Stimulated activated naive B cell treated with anti-CD40 and anti-IgM and Interleukin-4, amounts not matched to agents 10 μg/mL and 1 μg/mL and 100 μg/mL, for 72 hours (primary cell): ENCODE data around the gene GNG13.
A peak's percentile ranks its signal among the peaks of the same experiment; 100 is the strongest.

Experiments used
- ATAC-seq, 2 donors: fragments of 150-1000 bp; cut with Tn5 transposase; replicated peaks; 2 replicates each; pipeline ENCODE4 v1.10.0; 2021; ENCODE audit warnings: moderate library complexity in 1 of 2
- DNase-seq: peaks from one replicate; pipeline ENCODE4 v3.0.0; 2021
- H3K27ac Mint-ChIP-seq: one replicate; pipeline ENCODE4 v1.8.0; 2022; ENCODE audit warnings: mild to moderate bottlenecking, mixed read lengths
- H3K27me3 Mint-ChIP-seq, 2 donors: one replicate each; pipeline ENCODE4 v1.8.0; 2022; ENCODE audit warnings: mixed read lengths in 2 of 2
- H3K36me3 Mint-ChIP-seq, 2 donors: one replicate each; pipeline ENCODE4 v1.8.0; 2022; ENCODE audit warnings: mixed read lengths in 2 of 2, mild to moderate bottlenecking in 1 of 2
- H3K4me1 Mint-ChIP-seq, 2 donors: one replicate each; pipeline ENCODE4 v1.8.0; 2022; ENCODE audit warnings: mixed read lengths in 2 of 2, mild to moderate bottlenecking in 1 of 2
- H3K4me3 Mint-ChIP-seq, 2 donors: one replicate each; pipeline ENCODE4 v1.8.0; 2022; ENCODE audit warnings: mild to moderate bottlenecking in 2 of 2, mixed read lengths in 2 of 2, moderate library complexity in 1 of 2
- H3K9me3 Mint-ChIP-seq, 2 donors: one replicate each; pipeline ENCODE4 v1.8.0; 2022; ENCODE audit warnings: mixed read lengths in 2 of 2, mild to moderate bottlenecking in 1 of 2

GNG13 gene, protein sequence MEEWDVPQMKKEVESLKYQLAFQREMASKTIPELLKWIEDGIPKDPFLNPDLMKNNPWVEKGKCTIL

DNA sequence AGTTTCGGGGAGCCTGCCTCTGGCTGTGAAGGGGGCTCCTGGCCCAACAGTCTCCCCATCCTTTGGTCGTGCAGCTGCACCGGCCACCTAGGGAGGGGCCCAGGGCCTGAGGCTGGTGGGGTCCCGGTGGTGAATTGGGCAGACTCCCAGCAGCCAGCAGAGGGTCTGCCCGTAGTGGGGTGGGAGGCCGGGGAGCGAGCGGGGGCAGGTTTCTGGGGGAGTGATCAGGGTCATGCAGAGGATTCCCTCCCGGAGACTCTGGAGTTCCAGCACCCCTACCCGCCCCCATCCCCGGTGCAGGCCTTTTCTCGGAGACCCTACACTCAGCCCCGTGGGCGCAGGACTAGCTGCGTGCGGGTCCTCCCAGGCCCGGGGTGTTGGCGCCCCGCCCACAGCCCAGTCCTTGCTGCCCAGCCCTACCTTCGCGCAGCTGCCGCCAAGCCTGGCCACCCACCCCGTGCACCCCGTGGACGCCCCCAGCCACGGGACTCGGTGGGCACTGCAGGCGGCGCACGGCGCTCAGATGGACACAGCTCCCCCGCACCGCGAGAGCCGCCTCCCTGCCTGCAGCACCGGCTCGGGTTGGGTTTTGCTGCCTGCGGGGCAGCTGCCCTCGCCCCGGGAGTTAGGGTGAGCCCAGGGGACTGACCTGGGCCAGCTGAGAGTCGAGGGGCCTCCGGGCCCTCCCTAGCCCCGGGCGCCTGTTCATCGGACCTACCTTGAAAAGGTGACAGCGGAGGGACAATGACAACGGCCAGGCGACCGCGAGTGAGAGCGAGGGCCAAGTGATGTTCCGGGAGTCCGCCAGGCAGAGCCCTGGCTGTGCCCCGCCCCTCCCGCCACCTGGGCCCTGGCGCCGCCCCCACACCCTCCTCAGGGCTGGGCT is at the start of gene GNG13:
TSS of gene GNG13 (minus strand) at position 787 of the 886 bp plus-strand sequence. CDS start 1,657 bp downstream, outside the sequence.
- peaks cover 4 to 5% of the 10 kb centered on the region in 2 donors for H3K9me3 Mint-ChIP-seq
- peaks cover 15 to 49% of the 10 kb centered on the region in 2 donors for H3K27me3 Mint-ChIP-seq
- H3K4me1 Mint-ChIP-seq = peaks cover 3 to 4% of the 10 kb centered on the region in 2 donors
- ATAC-seq = peak; percentile 12 to 22
- no peak within 1 kb of the TSS for H3K4me3 Mint-ChIP-seq
- DNase-seq = no peak
- no peak within 1 kb of the TSS for H3K27ac Mint-ChIP-seq
- H3K36me3 Mint-ChIP-seq = peaks cover 26 to 32% of the 10 kb centered on the region in 2 donors

DNA sequence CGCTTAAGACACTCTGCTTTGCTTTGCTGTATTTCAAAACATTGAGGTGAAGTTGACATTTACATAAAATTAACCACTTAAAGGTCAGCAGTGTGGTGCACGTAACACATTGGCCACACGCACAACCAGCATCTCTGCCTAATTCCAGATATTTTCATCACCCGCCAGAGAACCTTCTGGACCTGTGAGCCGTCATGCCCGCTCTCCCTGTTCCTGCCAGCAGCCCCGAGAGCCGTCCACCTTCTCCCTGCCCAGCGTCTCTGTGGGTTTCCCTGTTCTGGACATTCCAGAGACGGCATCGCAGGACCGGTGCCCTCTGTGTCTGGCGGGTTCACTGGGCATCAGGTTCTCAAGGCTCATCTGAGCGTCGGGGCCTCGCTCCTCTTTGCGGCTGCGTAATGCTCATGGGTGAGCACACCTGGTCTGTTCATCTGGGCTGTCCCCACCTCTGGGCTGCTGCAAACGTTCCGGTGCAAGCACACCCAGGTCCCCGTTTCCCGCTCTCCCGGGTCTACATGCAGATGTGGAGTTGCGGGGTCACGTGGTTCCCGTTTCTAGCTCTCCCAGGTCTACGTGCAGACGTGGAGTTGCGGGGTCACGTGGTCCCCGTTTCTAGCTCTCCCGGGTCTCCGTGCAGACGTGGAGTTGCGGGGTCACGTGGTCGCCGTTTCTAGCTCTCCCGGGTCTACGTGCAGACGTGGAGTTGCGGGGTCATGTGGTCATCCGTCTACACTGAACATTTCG is 48.1 kb upstream of the GNG13 start:
- Mint-ChIP-seq H3K4me1 (no peaks in the 10 kb centered on the region), H3K27ac (no peak overlapping the region), H3K4me3 (no peak overlapping the region), H3K36me3 (peaks cover 1 to 2% of the 10 kb centered on the region in 2 donors), H3K9me3 (peaks cover 3 to 7% of the 10 kb centered on the region in 2 donors), H3K27me3 (peaks cover 3 to 4% of the 10 kb centered on the region in 2 donors)
- no peak for DNase-seq
- no peak for ATAC-seq

DNA sequence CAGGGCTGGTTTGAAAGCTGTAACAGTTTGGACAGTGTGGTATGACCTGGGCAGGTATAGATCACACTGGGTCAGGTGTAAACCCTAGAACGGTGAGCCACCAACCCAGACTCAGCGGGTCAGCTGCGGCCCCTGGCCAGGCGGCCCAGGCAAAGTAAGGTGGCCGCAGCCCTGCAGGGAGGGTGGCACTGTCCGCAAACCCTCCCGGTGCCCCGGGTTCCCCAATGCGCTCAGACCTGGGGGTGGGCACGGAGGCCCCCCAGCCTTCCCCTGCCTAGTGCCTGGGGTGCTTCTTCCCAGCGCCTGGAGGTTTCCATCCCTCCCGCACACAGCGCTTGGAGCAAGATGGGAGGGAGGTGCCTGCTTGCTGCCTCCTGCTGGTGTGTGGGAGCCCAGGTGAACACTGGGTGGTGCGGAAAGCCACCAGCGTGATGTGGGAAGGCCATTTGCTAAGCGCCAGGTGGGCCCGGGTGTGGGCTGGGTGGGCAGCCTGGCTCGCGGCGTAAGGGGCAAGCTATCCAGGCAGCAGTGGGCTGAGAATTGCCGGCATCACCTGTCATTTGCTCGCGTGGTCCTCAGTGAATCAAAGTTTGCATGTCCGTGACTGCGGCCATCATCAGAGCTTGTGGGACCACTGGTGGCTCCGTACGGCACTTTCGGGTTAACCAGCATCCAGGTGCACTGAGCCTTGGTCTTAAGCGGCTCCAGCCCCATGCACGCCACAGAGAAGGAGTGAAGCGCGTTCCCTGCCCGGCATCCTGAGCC is 47.3 kb upstream of the GNG13 start:
- H3K9me3 Mint-ChIP-seq = peaks cover 3 to 7% of the 10 kb centered on the region in 2 donors
- no peak overlapping the region for H3K27ac Mint-ChIP-seq
- DNase-seq (no peak), ATAC-seq (no peak)
- H3K4me1 Mint-ChIP-seq = no peaks in the 10 kb centered on the region
- H3K27me3 Mint-ChIP-seq = peaks cover 3 to 4% of the 10 kb centered on the region in 2 donors
- H3K36me3 Mint-ChIP-seq = no peaks in the 10 kb centered on the region
- no peak overlapping the region for H3K4me3 Mint-ChIP-seq

DNA sequence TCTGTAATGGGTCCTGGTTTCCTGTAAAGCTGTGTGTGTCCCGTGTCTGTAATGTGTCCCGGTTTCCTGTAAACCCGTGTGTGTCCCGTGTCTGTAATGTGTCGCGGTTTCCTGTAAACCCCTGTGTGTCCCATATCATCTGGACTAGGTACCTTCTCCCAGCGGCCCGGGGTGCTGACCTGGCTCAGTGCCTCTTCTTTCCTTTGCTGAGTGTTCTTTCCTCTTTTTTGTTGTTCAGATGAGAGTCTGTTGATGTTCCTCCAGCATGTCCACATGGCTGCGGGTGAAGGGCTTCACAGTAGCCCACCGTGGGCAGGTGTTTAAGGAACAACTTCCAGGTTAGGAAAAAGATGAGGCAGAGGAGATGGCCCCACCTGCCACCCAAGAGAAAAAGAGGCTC is 46.6 kb upstream of the GNG13 start:
- peaks cover 3 to 7% of the 10 kb centered on the region in 2 donors for H3K27me3 Mint-ChIP-seq
- H3K36me3 Mint-ChIP-seq = no peaks in the 10 kb centered on the region
- H3K27ac Mint-ChIP-seq = no peak overlapping the region
- H3K4me3 Mint-ChIP-seq = no peak overlapping the region
- DNase-seq (no peak), ATAC-seq (no peak)
- no peaks in the 10 kb centered on the region for H3K4me1 Mint-ChIP-seq
- peaks cover 3 to 7% of the 10 kb centered on the region in 2 donors for H3K9me3 Mint-ChIP-seq

DNA sequence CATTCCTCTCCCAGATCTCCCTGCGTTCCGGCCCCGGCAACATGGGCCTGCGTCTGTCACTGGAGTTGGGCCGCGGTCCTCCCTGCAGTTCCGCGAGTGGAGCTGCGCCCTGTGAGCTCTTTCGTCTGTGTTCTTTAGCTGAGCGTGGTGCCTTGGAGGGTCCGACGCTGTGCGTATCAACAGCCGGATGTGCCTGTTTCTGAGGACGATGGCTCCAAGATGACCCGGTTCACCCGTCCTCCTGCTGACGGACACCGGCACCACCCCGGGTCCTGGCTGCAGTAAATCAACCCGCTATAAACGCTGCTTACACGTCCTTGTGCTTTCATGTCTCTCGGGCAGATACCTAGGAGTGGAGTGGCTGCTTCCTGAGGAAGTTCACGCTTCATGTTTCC is 44.8 kb upstream of the GNG13 start:
- Mint-ChIP-seq H3K9me3 (peaks cover 3 to 4% of the 10 kb centered on the region in 2 donors), H3K36me3 (no peaks in the 10 kb centered on the region), H3K4me3 (no peak overlapping the region), H3K27me3 (peaks cover 3 to 8% of the 10 kb centered on the region in 2 donors), H3K4me1 (no peaks in the 10 kb centered on the region), H3K27ac (no peak overlapping the region)
- no peak for DNase-seq
- ATAC-seq = no peak

DNA sequence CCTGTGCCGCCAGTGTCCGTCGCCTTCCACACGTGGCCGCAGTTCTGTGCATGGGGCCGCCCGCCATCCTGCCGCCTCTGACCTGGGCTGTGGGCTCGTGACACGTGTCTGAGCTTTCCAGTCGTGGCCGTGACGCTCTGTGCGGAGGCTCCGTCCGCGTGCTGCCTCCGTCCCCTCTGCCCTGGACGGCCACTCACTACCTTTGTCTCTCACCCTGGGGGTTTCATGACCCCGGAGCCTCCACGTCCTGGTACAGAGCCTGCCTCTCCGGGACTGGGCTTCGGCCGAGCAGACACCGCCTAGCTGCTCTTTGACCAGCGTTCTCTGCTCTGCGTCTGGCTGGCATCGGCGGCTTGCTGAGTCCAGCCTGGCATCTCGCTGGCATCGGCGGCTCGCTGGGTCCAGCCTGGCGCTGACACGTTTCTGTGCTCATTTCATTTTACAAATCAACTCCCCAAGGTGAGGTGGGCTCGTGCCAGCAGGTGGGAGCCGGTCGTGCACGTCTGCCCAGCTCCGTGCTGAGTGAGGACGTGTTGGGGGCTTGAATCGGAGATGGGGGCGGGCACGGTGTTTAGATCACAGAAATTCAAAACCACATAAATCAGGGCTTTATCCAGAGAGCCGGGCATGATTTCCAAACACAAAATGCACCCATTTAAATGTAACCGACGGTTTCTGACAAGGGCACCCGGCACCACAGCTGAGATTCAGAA is 44.3 kb upstream of the GNG13 start:
- H3K4me3 Mint-ChIP-seq = no peak overlapping the region
- no peak for ATAC-seq
- H3K27me3 Mint-ChIP-seq = peaks cover 3 to 8% of the 10 kb centered on the region in 2 donors

DNA sequence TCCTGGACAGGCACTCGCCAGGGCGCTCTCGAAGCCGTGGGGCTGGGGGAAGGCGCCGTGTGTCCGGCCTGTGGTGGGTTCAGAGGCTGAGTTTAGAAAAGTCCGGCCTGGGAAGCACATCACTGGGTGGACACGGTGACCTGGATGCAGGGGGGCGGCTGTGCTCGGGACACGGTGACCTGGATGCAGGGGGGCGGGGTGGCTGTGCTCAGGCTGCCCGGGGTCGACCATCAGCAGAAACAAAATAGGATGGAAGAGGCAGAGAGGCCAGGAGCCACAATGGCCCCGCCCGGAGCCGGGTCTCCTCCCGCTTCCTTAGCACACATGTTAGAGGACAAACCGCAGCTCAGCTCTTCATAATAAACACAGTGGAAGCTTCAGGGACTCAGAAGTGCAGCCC is 43.2 kb upstream of the GNG13 start:
- Mint-ChIP-seq H3K9me3 (no peaks in the 10 kb centered on the region), H3K4me1 (no peaks in the 10 kb centered on the region), H3K36me3 (no peaks in the 10 kb centered on the region), H3K27ac (no peak overlapping the region), H3K4me3 (no peak overlapping the region), H3K27me3 (peaks cover 3 to 8% of the 10 kb centered on the region in 2 donors)
- ATAC-seq (no peak), DNase-seq (no peak)

More for the DNA sequence above, 44.3 kb upstream of the GNG13 start:
- Mint-ChIP-seq H3K36me3 (no peaks in the 10 kb centered on the region), H3K4me1 (no peaks in the 10 kb centered on the region), H3K27ac (no peak overlapping the region), H3K9me3 (no peaks in the 10 kb centered on the region)
- no peak for DNase-seq

DNA sequence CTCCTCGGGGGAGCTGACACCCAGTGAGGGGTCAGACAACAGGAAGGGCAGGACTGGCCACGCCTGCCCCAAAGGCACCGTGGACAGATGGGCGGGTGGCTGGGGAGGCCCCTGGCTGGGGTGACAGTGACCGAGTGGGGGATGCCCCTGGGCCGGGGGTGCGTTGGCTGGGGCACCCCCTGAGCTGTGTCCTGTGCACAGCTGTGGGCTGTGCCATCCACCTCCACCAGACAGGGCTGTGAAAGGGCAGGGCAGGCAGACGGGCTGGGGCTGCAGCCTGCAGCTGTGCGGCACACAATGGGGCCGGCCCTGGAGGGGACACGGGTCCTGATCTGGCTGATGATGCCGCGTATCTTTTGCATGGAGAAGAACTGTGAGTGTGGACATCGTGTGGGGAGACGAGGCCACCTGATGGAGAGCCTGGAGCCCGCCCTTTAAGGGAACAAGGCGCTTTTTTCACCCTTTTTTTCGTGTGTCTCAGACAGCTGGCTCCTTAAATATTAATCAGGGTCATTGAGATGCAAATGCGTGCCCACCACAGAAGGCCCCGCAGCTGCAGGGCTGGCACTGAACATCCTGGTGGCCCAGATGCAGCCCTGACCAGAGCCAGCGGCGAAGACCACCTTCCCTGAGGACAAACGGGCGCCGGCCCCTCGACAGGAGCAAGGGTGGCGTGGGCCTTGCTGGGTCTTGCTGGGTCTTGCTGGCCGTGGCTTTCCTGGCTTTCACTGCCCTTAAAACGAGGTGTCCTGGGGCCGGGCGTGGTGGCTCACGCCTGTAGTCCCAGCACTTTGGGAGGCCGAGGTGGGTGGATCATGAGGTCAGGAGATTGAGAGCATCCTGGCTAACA is 42.4 kb upstream of the GNG13 start:
- H3K4me3 Mint-ChIP-seq = no peak overlapping the region
- no peak for ATAC-seq
- no peak overlapping the region for H3K27ac Mint-ChIP-seq
- no peak for DNase-seq
- peaks cover 3 to 8% of the 10 kb centered on the region in 2 donors for H3K27me3 Mint-ChIP-seq
- peaks cover 0 to 2% of the 10 kb centered on the region in 2 donors for H3K9me3 Mint-ChIP-seq
- H3K4me1 Mint-ChIP-seq = no peaks in the 10 kb centered on the region
- H3K36me3 Mint-ChIP-seq = no peaks in the 10 kb centered on the region

DNA sequence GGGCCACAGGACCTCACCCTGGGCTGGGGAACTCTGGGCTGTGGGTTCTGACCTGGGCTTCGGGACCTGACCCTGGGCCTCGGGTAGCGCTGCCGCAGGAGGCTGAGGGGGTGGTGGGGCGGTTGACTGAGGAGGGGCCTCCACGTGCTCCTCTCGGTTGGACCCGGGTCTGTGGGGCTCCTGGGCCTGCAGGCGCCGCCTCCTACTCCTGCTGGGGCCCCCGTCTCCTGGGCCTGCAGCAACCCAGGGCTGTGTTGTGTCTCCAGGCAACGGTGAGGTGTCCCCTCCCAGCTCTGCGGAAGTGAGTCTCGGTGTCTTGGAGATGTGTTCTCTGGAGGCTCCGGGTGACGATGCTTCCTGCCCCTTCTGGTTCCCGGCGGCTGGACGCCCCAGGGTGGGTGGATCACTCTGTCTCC is 41.5 kb upstream of the GNG13 start:
- Mint-ChIP-seq H3K36me3 (no peaks in the 10 kb centered on the region), H3K4me3 (no peak overlapping the region), H3K9me3 (peaks cover 0 to 2% of the 10 kb centered on the region in 2 donors), H3K4me1 (no peaks in the 10 kb centered on the region), H3K27ac (no peak overlapping the region), H3K27me3 (peaks cover 3 to 8% of the 10 kb centered on the region in 2 donors)
- ATAC-seq (no peak), DNase-seq (no peak)

DNA sequence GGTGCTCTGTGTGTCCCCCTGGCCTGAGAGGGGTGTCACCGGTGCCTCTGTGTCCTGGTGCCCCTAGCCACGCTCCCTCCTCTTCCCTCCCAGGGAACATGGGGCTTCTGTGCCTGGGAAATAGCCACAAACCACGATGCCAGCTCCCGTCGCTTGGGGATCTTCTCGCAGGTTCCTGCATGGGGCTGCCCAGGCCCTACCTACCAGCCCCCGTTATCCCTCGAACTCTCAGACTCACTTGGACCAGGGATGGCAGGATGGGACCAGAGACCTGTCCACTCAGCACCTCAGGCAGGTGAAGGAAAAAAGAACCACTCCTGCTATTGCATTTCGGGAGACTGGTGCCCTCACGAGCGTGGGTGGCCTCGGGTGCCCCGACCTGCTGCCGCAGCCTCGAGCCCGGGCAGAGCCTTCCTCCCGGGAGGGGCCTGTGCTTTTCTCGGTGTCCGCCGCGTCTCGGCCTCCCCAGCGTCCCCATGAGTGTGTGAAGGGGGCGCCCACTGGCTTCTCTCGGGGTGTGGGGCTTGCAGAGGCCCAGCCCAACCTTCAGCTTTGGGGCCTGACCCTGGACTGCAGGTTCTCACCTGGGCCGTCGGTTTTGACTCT is 41.0 kb upstream of the GNG13 start:
- no peak overlapping the region for H3K4me3 Mint-ChIP-seq
- no peak overlapping the region for H3K27ac Mint-ChIP-seq

DNA sequence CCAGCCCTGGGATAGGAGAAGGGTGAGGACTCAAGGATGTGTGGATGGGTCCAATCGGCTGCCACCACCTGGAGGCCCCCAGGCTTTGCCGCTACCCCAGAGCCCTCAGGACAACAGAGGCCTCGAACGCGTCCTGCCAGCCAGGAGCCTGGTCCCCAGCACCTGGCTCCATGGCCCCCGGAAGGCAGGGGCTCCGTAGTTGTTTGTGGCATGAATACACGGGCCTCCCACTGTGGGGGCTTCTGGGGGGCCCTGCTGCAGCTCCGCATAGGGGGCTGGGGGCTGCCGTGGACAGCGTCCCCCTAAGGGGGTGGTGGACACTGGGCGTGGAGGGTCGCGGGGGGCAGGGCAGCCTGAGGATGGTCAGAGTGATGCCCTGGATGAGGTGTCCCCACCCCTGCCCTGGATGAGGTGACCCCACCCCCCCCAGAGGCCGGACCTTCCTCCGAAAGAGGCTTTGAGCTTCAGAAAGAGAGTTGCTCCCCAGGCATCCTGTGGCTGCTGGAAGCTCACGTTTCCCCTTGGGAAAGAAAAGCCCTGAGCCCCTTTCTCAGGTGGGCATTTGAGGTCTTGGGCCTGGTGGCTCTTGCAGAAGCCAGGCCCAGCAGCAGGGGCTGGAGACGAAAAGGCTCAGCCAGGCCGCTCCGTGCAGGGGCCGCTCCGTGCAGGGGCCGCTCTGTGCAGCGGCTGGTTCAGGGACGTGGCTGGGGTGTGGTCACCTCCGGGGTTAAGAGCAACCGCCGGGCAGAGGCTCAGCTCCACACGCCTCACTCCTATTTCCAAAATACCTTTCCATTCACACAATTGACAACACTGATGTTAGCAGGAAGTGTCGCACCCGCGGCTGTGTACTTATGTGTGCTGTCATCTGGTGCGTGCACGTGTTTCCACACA is 40.3 kb upstream of the GNG13 start:
- Mint-ChIP-seq H3K4me1 (no peaks in the 10 kb centered on the region), H3K27ac (no peak overlapping the region), H3K36me3 (peaks cover 3 to 4% of the 10 kb centered on the region in 2 donors), H3K9me3 (peaks cover 6 to 7% of the 10 kb centered on the region in 2 donors), H3K4me3 (no peak overlapping the region), H3K27me3 (peaks cover 3 to 8% of the 10 kb centered on the region in 2 donors)
- ATAC-seq = no peak
- no peak for DNase-seq

More for the DNA sequence above, 41.0 kb upstream of the GNG13 start:
- H3K36me3 Mint-ChIP-seq = peaks cover 0 to under 1% of the 10 kb centered on the region in 2 donors
- no peak for DNase-seq
- no peak for ATAC-seq
- peaks cover 3 to 8% of the 10 kb centered on the region in 2 donors for H3K27me3 Mint-ChIP-seq
- no peaks in the 10 kb centered on the region for H3K4me1 Mint-ChIP-seq
- H3K9me3 Mint-ChIP-seq = peaks cover under 1 to 2% of the 10 kb centered on the region in 2 donors
